GM12892 (cell line): ENCODE measurements around the gene UNC119.

Source experiments
- POLR2A ChIP-seq: IDR thresholded peaks from 2 replicates; pipeline ENCODE4 v1.6.1; 2011; ENCODE audit warnings: low read depth, low read length, control low read depth
- POLR2AphosphoS5 ChIP-seq: IDR thresholded peaks from 2 replicates; pipeline ENCODE4 v1.6.1; 2011; ENCODE audit warnings: low read depth, low read length, control low read depth

DNA sequence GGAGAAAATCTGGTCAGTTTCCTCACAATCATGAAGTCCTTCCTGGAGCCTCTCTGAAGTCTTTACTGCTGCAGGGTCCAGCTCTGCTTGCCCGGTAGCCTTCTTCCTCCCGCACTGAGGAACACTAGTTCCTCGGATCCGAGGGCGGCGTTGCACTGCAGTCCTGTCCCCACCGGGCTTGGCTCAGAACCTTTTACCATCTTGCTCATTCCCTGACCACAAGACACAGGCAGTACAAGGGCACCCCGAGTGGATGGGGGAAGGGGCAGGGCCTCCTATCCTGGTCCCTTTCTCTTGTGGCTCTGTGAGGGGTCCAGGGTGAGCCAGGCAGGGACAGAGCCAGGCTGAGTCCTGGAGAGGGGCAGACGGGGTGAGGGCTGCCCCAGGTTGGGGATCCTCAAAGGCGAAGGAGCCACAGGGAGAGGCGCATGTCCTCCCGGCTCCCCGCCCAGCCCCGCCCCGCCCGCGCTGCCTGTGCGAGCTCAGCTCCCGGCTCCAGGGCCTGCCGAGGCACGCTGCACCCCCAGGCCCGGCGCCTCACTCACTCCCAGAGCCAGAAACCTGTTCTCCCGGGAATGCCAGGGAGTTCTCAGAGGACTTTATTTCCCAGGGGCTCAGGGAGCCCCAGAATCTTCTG, 44.7 kb downstream of the UNC119 start:
- TF ChIP-seq POLR2A: no peak
- TF ChIP-seq POLR2AphosphoS5: no peak
